Spleen (tissue), 11 donors: Measurements from ENCODE around the gene HEXD. TPM values are rescaled to one million over a fixed set of nuclear protein-coding genes. Genes with fewer than 3 reads are reported as not detected.

Source experiments
- DNase-seq: peaks from one replicate; pipeline ENCODE4 v3.0.0-alpha.2; 2020
- H3K27ac ChIP-seq, 8 donors: fragments of 200-600 bp; sonication (generic) in 7 of 8; 1 replicate in 4 of 8; 2 replicates in 4 of 8; pipeline versions ENCODE4 v1.5.0 to v1.8.0; 2016 to 2021; ENCODE audit warnings: inconsistent platforms in 4 of 8, mild to moderate bottlenecking in 4 of 8, moderate library complexity in 1 of 8
- H3K27me3 ChIP-seq, 7 donors: fragments of 200-600 bp; sonication (generic) in 6 of 7; replicated peaks in 1 of 7; 1 replicate in 4 of 7; 2 replicates in 3 of 7; pipeline versions ENCODE4 v1.5.0 to v1.8.0; 2016 to 2021; ENCODE audit warnings: inconsistent platforms in 3 of 7, mild to moderate bottlenecking in 1 of 7
- H3K36me3 ChIP-seq, 6 donors: fragments of 200-600 bp; sonication (generic) in 5 of 6; 1 replicate in 4 of 6; 2 replicates in 2 of 6; pipeline versions ENCODE4 v1.5.0 to v1.8.0; 2016 to 2021; ENCODE audit warnings: inconsistent platforms in 2 of 6
- H3K4me1 ChIP-seq, 6 donors: fragments of 200-600 bp; sonication (generic) in 5 of 6; 1 replicate in 3 of 6; 2 replicates in 3 of 6; pipeline versions ENCODE4 v1.5.0 to v1.8.0; 2016 to 2021; ENCODE audit warnings: inconsistent platforms in 3 of 6
- H3K4me3 ChIP-seq, 8 donors: fragments of 200-600 bp; sonication (generic) in 7 of 8; 1 replicate in 4 of 8; 2 replicates in 4 of 8; pipeline versions ENCODE4 v1.5.0 to v1.8.0; 2016 to 2021; ENCODE audit warnings: inconsistent platforms in 4 of 8, mild to moderate bottlenecking in 4 of 8, moderate library complexity in 2 of 8
- H3K9me3 ChIP-seq, 8 donors: fragments of 200-600 bp; sonication (generic) in 7 of 8; 1 replicate in 4 of 8; 2 replicates in 4 of 8; pipeline versions ENCODE4 v1.5.0 to v1.8.0; 2016 to 2021; ENCODE audit warnings: inconsistent platforms in 4 of 8
- CTCF ChIP-seq, 11 experiments: fragments of 200-600 bp in 7 of 11; fragments of 450-650 bp in 4 of 11; sonication (generic) in 4 of 11; IDR thresholded peaks in 8 of 11; conservative IDR thresholded peaks in 3 of 11; 1 replicate in 7 of 11; 2 replicates in 4 of 11; pipeline versions ENCODE4 v1.4.0 to v1.8.0; 2016 to 2021; ENCODE audit warnings: antibody characterized with exemption in 11 of 11, inconsistent platforms in 4 of 11, mild to moderate bottlenecking in 1 of 11
- POLR2A ChIP-seq, 3 donors: fragments of 450-650 bp; IDR thresholded peaks; one replicate each; pipeline ENCODE4 v1.5.1; 2017; ENCODE audit warnings: antibody characterized with exemption in 3 of 3, mild to moderate bottlenecking in 1 of 3
- POLR2AphosphoS5 ChIP-seq, 3 donors: sonication (generic); formaldehyde crosslinking; IDR thresholded peaks; one replicate each; pipeline ENCODE4 v1.5.1; 2017; ENCODE audit warnings: antibody characterized with exemption in 3 of 3
- WGBS, 5 donors: extraction: QIAGEN DNeasy Blood & Tissue Kit in 3 of 5; methylation state at CpG; one replicate each; pipeline versions ENCODE4 v1.1.5 to v1.1.7; 2013 to 2018; 5-methylcytosine and 5-hydroxymethylcytosine counted together
- intact Hi-C: fragments of 100-400 bp; cut with DNase I; formaldehyde crosslinking; loops from one replicate; pipeline ENCODE4 v1.15.0; 2023; ENCODE audit warnings: low total_unique reads
- polyA plus RNA-seq, 3 donors: library from polyadenylated mRNA; stranded (reverse); fragments of 200-250 nt; gene quantifications; one replicate each; pipeline ENCODE4 v1.2.1, GENCODE V29; 2013
- total RNA-seq, 7 donors: library from RNA; depleted of rRNA in 3 of 7; stranded (reverse); fragments of >200 nt in 3 of 7; fragmentation: NEBNext Ultra II Directional in 4 of 7; extraction: Animal tissue kit (Norgen Biotek cat#: 25700) in 4 of 7; gene quantifications; one replicate each; pipeline versions ENCODE4 v1.1.0 to v1.2.1, GENCODE V29; 2016 to 2021
- donor health status: healthy with polysubstance abuse.
- donor health status: DM: no; HTN: no; CAD: no; lungs with moderate emphysema.
- donor health status: DM: no; HTN: no; CAD: no.
- donor health status: Bipolar disorder and iron deficiency.
- donor health status: healthy.
- donor health status: DM: no; HTN: no; CAD: no.
- donor health status: DM: yes; HTN: yes; CAD: no.

Gene HEXD
- total and polyA plus RNA-seq, 10 donors, result 62.3 to 272 (median 74.7) TPM

GRCh38 chr17:82397449-82398335 is 20.5 kb upstream of the HEXD start:
- intact Hi-C loops, result no loop called here
- no peaks in the 10 kb centered on the region for H3K27me3 ChIP-seq
- H3K9me3 ChIP-seq, result no peaks in the 10 kb centered on the region
- TF ChIP-seq POLR2A (IDR thresholded peaks at IDR 0.05) (no peak), POLR2AphosphoS5 (IDR thresholded peaks at IDR 0.05) (no peak)
- H3K4me3 ChIP-seq, result no peak overlapping the region
- peaks cover 0 to 74% (median 14%) of the 10 kb centered on the region in 6 donors for H3K36me3 ChIP-seq
- H3K27ac ChIP-seq, result no peak overlapping the region
- WGBS, 5 donors, result 87 to 95% (median 92%) methylated on average over 29 to 38 of the region's 38 CpGs
- no peak for DNase-seq
- H3K4me1 ChIP-seq, result peaks cover 6 to 32% (median 23%) of the 10 kb centered on the region in 6 donors

- DNase-seq, result no peak
- no peak for TF ChIP-seq POLR2AphosphoS5 (IDR thresholded peaks at IDR 0.05)
- WGBS, 5 donors, result 46 to 71% (median 62%) methylated on average over 13 of the region's 13 CpGs
- Histone ChIP-seq H3K4me3 (no peak overlapping the region), H3K27me3 (no peaks in the 10 kb centered on the region), H3K4me1 (peaks cover 6 to 34% (median 23%) of the 10 kb centered on the region in 6 donors), H3K36me3 (peaks cover 0 to 74% (median 17%) of the 10 kb centered on the region in 6 donors), H3K27ac (no peak overlapping the region), H3K9me3 (no peaks in the 10 kb centered on the region)
- intact Hi-C loops, result no loop called here
Observed at GRCh38 chr17:82399041-82399441, 19.1 kb upstream of the HEXD start.

- H3K4me3 ChIP-seq, result no peak overlapping the region
- peak overlapping the region in 1 of 8 donors; percentile 69 for H3K27ac ChIP-seq
- no peaks in the 10 kb centered on the region for H3K9me3 ChIP-seq
- H3K36me3 ChIP-seq, result peaks cover 0 to 74% (median 20%) of the 10 kb centered on the region in 6 donors
- intact Hi-C loops, result no loop called here
- WGBS, 5 donors, result 78 to 87% (median 84%) methylated on average over 14 to 18 of the region's 18 CpGs
- no peaks in the 10 kb centered on the region for H3K27me3 ChIP-seq
- no peak for TF ChIP-seq POLR2A (IDR thresholded peaks at IDR 0.05)
- no peak for TF ChIP-seq POLR2AphosphoS5 (IDR thresholded peaks at IDR 0.05)
- TF ChIP-seq CTCF (IDR thresholded peaks at IDR 0.05 in 8 of 11, conservative IDR thresholded peaks at IDR 0.05 in 3 of 11), result no peak
- DNase-seq, result no peak
- peaks cover 6 to 38% (median 23%) of the 10 kb centered on the region in 6 donors for H3K4me1 ChIP-seq
Observed at GRCh38 chr17:82399601-82400101, 18.5 kb upstream of the HEXD start.

GRCh38 chr17:82400206-82400605 is 17.9 kb upstream of the HEXD start:
- 32 to 56% (median 42%) methylated on average over 7 of the region's 7 CpGs for WGBS, 5 donors
- peak overlapping the region in 1 of 8 donors; percentile 6 for H3K4me3 ChIP-seq
- H3K27me3 ChIP-seq, result no peaks in the 10 kb centered on the region
- peak overlapping the region in 6 of 8 donors; percentile 39 to 69 (median 58) for H3K27ac ChIP-seq
- peaks cover 6 to 38% (median 23%) of the 10 kb centered on the region in 6 donors for H3K4me1 ChIP-seq
- no peak for DNase-seq
- intact Hi-C loops, result no loop called here
- no peaks in the 10 kb centered on the region for H3K9me3 ChIP-seq
- peaks cover 0 to 74% (median 17%) of the 10 kb centered on the region in 6 donors for H3K36me3 ChIP-seq
- TF ChIP-seq POLR2A (IDR thresholded peaks at IDR 0.05) (no peak), CTCF (IDR thresholded peaks at IDR 0.05 in 8 of 11, conservative IDR thresholded peaks at IDR 0.05 in 3 of 11) (no peak), POLR2AphosphoS5 (IDR thresholded peaks at IDR 0.05) (no peak)

GRCh38 chr17:82400830-82401229 is 17.3 kb upstream of the HEXD start:
- intact Hi-C loops, result no loop called here
- peak overlapping the region in 7 of 8 donors; percentile 29 to 69 (median 57) for H3K27ac ChIP-seq
- peak; percentile 93 for DNase-seq

More at GRCh38 chr17:82400830-82401229, 17.3 kb upstream of the HEXD start:
- Histone ChIP-seq H3K4me3 (peak overlapping the region in 2 of 8 donors; percentile 6 to 51), H3K27me3 (no peaks in the 10 kb centered on the region), H3K9me3 (no peaks in the 10 kb centered on the region), H3K36me3 (peaks cover 0 to 76% (median 16%) of the 10 kb centered on the region in 6 donors), H3K4me1 (peaks cover 6 to 38% (median 23%) of the 10 kb centered on the region in 6 donors)
- WGBS, 5 donors, result 12 to 50% (median 20%) methylated on average over 16 to 19 of the region's 19 CpGs
- TF ChIP-seq CTCF (IDR thresholded peaks at IDR 0.05 in 8 of 11, conservative IDR thresholded peaks at IDR 0.05 in 3 of 11) (peak in 1 of 11 experiments; percentile 14), POLR2AphosphoS5 (IDR thresholded peaks at IDR 0.05) (peak; percentile 62 to 81 (median 65)), POLR2A (IDR thresholded peaks at IDR 0.05) (no peak)
